HG03060 (cell line): ENCODE results near the gene C1orf174.
"Not testable (repeated sequence)": the region's sequence is repeated elsewhere in the genome, so short reads cannot be mapped to it uniquely, and the experiment has no call there.

Source experiments
- ATAC-seq: cut with Tn5 transposase; IDR thresholded peaks from one replicate; pipeline ENCODE4 v1.9.1; 2021; ENCODE audit warnings: low read depth, moderate number of reproducible peaks; ENCODE audit not compliant: unreplicated experiment

The C1orf174 gene

DNA sequence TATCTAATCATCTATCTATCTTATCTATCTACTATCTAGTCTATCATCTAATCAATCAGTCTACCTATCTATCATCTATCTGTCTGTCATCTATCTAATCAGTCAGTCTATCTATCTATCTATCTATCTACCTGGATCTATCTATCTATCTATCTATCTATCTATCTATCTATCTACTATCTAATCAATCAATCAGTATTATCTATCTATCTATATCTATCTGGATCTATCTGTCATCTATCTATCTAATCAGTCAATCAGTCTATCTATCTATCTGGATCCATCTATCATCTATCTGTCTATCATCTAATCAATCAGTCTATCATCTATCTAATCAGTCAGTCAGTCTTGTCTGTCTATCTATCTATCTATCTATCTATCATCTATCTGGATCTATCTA is 26.9 kb upstream of the C1orf174 start:
- no peak for ATAC-seq

DNA sequence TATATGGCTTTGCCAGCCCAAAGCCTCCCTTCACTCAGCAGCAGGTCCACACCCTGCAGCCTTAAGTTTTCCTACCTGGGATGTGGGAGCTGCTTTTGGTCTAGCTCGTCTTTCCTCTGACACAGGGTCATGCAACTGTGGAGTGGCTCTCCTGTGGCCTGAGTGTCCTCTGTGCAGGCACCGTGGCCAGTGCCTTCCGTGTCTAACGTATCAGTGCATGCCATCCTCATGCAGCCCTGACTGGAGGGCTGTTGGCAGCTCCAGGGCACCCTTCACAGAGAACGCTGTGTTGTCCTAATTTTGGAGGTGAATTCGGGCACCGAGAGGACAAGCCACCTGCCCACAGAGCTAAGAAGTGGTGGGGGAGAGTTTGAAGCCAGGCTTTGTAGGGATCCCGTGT is 25.7 kb upstream of the C1orf174 start:
- no peak for ATAC-seq

DNA sequence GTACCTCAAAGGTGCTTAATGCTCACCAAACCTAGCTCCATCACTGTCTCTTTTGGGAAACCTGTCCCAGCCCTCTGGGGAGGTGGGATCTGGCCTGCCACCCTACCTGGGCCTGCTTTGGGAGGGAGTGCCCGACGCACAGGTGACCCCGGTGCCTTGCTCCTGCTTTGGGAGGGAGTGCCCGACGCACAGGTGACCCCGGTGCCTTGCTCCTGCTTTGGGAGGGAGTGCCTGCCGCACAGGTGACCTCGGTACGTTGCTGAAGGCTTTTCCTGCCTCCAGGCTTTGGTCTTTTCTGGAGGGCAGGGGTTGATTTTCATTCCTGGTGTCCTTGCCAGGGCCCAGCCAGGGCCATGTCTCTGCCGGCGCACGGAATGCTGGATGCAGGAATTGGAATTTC is 25.2 kb upstream of the C1orf174 start:
- no peak for ATAC-seq

DNA sequence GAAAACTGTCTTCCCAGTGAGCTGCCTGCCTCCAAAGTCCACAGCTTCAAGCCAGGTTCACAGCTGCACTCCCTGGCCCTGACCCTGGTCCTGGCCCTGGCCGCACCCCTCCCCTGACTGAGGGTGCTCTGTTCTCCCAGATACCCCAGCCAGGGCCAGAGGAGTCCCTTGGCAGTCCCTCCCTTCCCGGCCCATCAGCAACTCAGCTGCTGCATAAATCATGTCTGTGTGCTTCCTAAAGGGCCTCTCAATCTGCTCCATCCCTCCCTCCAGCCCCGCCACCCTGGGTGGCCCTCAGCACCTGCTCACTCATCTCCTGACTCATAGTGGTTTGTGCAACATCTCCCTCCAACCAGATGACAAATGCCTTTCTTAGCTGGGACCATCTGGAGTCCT is 24.8 kb upstream of the C1orf174 start:
- ATAC-seq = no peak

DNA sequence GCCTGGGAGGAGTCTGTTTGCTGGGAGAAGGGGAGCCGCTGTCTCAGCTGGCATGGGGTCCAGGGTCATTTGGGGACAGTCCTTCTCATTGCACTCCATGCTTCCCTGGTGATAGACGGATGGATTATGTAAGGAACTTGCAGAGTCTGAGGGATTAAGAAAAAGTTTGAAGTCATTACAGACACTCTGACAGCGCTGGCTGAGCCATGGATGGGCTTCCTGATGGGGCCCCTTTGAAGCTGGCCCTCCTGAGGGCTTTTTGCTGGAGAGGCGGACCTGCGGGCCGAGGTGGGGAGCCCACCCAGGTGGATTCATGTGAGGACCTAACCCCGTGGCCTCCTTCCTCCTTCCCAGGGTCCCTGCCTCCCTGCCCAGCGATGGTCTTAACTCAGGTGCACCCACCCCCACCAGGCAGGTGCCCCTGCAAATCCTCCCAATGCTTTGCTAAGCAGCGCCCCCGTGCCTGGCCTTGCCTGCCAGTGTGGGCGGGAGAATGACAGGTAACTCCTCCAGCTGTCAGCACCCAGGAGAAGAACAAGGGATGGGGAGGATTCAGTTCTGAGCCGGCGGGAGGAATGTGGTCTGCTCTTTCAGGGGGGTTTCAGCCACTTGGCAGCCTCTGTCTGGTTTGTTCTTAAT is 24.2 kb upstream of the C1orf174 start:
- ATAC-seq = no peak

DNA sequence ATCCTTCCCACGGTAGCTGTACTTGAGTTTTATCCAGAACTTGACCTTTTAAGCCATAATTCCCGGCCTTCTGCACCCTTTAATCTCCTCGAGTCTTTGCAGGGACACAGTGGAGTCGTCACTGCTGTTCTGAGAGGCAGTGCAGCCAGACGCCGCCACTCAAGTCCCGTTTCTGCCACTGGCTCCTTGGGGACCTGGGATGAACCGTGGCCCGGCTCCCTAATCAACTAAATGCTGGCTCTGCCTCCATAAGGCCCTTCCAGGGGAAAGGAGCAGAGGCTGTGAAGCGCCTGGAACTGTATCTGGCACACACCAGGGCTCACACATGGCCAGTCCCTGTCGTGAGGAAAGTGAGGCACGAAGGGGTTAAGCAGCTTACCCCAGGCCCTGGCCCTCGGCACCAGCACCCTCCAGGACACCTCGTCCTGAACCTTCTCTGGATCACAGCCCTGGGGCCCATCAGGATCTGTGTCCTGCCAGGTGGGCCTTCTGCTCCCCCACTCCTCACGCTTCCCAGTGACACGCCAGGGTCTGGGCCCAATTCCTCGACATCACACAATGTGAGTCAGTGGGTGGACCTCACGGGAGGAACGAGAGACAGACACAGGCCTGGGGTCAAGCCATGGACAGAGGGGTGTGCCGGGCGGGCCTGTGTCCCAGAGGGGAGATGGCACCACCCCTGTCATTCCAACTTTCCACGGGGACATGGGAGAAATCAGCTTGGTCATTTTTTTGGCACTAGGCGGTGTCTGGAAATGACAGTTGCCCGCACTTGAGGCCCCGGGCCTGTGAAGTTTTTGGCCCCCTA is 23.5 kb upstream of the C1orf174 start:
- ATAC-seq = no peak

DNA sequence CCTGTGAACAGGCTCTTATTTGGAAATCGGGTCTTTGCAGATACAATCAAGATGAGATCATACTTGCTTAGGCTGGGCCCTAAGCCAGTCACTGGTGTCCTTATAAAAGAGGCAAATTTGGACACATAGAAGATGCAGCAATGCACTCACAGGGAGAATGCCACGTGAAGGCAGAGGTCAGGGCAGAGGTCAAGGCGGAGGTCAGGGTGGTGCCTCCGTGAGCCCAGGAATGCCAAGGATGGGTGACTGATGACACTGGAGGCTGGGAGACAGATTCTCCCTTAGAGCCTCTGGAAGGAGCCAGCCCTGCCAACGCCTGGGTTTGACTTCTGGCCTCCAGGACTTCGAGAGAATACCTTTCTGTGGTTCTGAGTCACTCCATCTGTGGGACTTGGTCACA is 22.8 kb upstream of the C1orf174 start:
- no peak for ATAC-seq

DNA sequence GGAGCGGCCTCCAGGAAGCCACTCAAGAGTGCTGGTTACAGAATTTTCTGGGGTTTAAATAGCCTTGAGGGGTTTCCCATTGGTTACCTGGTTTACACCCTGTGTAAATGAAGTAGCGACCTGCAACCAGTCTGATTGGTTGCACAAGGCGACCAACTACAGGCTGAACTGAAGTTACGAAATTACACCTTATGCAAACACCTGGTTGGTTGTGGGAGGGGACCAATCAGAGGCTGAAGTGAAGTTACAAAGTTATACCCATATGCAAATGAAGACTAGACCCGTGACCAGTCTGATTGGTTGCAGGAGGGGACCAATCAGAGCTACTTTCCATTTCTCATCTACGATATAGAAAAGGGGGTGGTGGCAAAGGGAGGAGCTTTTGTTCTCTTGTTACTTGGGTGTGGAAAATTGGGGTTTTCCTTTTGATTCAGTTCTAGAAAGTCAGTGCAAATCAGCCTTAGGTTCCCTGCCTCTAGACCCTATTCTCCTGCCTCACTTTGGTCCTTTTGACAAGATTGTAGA is 22.2 kb upstream of the C1orf174 start:
- no peak for ATAC-seq

DNA sequence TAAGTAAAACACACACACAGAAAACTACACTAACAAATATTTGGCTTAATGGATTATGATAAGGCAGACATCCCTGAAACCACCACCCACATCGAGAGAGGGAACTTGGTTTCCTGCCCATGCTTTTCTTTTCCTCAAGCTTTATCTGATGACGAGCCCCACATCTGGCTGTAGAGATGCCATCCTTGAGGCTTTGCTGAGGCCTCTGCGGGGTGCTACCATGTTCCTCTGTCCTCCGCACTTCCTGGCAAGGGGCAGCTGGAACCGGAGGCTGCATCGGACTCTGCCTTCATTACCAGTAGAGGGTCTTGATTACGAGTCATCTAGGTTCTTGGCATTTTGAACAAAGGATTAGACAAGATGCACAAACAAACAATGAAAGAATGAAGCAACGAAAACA is 21.7 kb upstream of the C1orf174 start:
- no peak for ATAC-seq

DNA sequence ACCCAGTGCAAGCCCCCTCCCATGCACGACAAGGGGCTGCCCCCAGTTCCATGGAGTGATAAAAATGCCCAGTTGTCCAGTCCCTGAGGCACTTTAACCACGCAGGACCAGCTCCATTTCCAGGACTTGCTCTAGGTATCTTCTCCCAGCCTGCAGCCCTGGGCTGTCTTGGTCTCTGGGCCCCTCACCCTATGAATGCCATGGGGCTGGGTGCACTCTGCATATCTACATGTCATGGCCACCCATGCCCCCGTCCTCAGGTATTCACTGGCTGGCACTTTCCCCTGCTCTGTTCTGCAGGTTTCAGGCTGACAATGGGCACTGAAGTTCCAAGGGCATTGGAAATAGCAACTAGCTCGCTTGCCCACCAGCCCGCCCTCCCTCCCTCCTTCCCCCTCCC is 19.6 kb upstream of the C1orf174 start:
- no peak for ATAC-seq

DNA sequence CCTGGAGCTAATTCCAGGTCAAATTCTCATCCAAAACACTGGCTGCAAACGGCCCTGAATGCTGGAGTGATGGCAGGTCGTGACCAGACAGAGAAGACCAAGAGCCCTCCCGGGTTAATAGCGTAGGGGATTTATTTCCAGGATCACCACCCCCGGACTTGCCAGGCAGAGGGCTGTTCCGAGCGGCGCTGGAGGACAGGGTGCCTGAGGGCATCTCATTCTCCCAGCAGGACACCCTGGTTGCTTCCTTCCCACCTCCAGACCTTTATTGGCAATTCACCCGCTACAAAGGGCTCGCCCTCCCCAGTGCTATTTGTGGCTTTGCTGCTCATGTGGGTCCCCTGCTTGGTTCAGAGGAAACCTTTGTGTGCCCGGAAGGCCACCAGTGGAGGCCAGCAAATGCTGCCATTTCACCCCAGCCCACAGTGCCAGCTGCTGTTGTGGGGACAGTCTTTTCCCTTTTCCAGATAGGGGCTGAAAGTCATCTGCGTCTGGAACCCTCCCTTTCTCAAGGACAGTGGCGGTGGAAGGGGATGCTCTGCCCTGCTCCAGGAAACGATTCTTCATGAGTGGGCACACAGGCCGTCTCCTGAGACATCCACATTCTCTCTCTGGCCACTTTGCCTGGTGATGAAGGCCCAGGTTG is 19.0 kb upstream of the C1orf174 start:
- no peak for ATAC-seq

DNA sequence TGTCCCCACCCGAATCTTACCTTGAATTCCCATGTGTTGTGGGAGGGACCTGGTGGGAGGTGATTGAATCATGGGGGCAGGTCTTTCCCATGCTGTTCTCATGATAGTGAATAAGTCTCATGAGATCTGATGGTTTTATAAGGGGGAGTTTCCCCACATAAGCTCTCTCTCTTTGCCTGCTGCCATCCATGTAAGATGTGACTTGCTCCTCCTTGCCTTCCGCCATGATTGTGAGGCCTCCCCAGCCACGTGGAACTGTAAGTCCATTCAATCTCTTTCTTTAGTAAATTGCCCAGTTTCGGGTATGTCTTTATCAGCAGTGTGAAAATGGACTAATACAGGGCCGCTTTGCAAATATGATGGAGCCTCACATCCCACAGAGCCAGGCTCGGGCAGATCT is 18.3 kb upstream of the C1orf174 start:
- not testable (repeated sequence) for ATAC-seq

DNA sequence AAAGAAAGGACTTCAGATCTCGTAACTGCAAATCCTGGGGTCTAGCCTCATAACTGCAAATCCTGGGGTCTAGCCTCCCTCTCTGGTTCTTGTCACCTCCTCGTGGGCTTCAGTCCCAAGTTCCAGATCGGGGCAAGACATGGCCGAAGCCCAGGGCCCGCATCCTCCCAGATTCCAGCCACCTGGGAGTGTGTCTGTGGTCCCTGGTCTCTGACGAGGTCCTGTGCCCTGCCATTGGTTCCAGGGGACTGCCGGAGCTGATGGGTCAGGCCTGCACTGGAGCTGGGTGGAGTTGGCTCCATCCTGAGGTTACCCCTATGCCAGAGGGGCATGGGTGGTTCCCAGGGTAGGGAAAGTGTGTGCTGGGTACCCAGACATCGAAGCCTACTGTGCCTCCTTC is 17.7 kb upstream of the C1orf174 start:
- no peak for ATAC-seq

DNA sequence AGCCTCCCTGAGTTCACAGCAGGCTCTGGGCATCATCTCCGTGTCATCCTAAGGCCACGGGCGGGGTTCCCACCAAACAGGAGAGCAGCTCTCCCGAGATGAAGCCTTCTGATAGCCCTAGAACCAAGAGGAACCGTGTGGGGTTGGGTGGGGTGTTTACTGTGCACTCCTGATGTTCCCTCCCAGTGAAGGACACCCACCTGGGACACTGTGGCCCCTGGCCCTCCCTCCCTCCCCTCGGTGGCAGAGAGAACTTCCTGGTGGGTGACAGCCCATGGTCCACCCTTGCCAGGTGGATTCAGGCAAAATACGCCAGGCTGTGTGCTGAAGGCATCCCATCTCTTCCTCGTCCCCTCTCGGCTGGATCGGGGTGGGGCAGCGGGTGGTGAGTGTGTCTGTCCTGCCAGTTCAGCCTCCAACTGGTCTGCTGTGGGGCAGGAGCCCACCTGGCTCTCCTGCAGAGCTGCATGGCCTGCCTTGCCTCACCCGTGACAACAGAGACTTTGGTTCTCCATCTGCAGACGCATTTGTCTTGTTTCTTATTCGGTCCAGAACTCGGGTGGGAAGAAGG is 15.6 kb upstream of the C1orf174 start:
- no peak for ATAC-seq

DNA sequence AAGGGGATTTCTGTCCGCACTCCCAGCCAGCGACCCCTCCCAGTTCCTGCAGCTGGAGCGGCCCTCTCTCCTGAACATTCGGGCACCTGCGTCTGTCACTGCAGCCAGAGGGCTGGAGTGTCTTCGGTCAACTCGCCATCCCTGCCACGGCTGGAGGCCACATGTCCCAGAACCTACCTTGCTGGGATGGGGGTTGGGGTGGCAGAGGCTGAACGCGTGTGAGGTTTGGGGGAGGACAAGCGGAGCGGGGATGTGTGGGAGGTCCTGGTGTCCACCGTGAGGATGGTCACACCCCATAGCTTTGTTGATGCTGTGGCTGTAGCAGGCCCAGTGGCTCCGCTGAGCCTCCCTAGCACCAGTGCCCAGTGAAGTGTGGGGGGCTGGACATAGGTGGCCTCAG is 14.8 kb upstream of the C1orf174 start:
- no peak for ATAC-seq

DNA sequence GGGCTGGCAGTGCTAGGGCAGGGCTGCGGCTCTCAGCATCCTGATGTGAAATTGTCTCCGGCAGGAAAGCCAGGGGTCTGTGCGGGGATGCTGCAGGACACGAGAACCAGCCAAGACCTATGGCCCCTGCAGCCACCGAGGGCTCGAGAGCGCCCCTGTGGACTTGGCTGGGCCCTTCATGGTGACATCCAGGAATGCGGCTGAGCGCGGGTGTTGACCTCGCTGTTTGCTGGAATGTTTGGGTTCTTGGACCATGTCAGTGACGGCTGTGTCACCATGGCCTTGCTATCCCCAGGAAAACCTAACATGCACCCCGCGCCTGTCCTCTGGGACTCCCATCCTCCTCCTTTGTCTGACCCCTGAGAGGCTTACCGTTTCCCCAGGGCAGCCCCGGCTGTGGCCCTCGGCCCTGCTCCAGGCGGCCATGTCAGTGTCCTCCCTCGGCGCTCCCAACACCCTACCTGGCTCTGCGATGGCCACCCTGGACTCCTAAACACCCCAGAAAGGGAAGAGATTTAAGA is 14.3 kb upstream of the C1orf174 start:
- ATAC-seq = no peak

DNA sequence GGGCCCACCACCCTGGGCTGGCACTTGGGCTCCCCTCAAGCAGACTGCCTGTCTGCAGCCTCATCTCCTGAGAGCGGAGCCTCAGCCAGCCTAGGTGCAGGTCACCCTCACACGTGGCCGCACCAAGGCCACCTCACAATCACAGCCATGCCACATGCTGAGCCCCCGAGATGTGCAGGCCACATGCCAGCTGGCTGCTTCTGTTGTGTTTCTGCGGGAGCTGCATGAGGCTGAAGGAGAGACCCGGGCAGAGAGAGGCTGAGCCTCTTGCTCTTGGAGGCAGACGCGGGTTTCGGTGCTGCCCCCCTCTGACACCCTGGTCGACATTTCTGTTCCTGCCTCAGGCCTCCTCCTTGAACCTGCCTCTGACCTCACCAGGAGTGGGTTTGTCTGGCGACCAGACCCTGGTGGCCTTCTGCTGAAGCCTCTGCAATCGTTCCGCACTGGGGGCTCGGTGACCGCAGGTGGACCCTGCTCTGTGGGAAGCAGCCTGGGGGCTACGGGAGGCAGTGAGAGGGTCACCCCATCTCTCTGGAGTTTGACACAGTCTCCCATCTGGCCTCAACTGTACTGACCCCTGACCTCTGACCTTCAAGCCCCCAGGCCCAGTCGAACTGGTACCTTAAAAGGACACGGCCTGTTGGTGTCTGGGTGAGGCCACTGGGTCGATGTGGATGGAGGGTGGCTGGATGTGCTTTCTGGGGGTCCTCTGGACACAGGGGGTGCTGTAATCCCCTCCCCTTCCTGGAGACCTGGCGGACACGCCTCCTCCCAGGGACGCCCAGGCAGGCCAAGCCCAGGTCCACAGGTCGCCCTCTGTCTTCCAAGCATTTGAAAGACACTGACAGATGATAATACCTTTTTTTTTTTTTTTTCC is 13.0 kb upstream of the C1orf174 start:
- ATAC-seq = no peak

DNA sequence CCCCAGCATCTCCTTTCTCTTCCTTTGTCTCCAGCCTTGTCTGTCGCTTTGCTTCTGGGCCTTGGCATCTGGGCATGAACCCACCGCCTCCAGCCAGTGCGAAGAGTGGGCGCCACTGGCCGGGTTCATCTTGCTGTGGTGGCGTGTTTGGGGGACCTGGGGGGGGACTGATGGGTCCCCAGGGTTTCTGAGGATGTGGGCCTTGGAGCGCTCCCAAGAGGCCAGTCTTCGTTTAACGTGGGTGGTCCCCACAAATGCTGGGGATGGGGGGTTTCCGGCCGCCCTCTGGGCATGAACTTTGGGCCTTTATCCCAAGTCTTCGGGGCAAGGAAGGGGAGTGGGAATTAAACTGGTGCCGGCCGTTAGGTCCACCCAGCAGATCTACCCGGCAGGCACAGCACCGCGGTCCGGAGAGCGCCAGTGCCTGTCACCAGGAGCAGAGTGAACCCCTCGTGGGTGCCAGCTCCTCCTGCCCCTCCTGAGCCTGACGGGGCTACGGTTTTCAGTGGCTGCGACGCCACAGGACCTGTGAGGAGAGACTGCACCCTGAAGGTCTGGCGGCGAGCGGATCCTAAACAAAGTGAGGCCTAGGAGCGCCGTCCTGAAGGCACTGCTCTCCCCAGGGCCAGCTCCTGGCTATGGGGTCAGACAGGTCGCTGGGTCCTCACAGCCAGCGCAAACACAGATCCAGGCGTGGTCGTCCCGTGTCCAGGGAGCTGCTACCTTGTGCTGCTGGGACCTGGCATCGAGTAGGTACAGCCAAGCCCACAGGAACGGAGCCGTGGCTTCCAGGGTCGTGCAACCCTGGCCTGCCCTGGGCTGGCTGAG is 12.1 kb upstream of the C1orf174 start:
- ATAC-seq = no peak
